Mesendoderm (in vitro differentiated cells): ENCODE measurements around the gene NYNRIN.

Experiments
- DNase-seq: peaks from one replicate; pipeline ENCODE4 v3.0.0; 2013
- H2AK5ac ChIP-seq: 2 replicates; pipeline ENCODE4 v1.6.1; 2013; ENCODE audit warnings: low read length, inconsistent platforms
- H2BK120ac ChIP-seq: 2 replicates; pipeline ENCODE4 v1.6.1; 2013; ENCODE audit warnings: low read depth, mild to moderate bottlenecking, low read length, moderate library complexity, mixed read lengths
- H2BK15ac ChIP-seq: replicated peaks from 2 replicates; pipeline ENCODE4 v1.6.1; 2013; ENCODE audit warnings: low read depth, mild to moderate bottlenecking, moderate library complexity
- H2BK5ac ChIP-seq: 2 replicates; pipeline ENCODE4 v1.6.1; 2013; ENCODE audit warnings: low read length, inconsistent platforms
- H3K18ac ChIP-seq: 2 replicates; pipeline ENCODE4 v1.6.1; 2013; ENCODE audit warnings: mild to moderate bottlenecking, low read length, mixed read lengths
- H3K23ac ChIP-seq: one replicate; pipeline ENCODE4 v1.6.1; 2013; ENCODE audit warnings: low read length
- H3K27ac ChIP-seq: 2 replicates; pipeline ENCODE4 v1.5.1; 2013; ENCODE audit warnings: low read depth, mild to moderate bottlenecking, inconsistent platforms, low read length, moderate library complexity
- H3K27me3 ChIP-seq: 2 replicates; pipeline ENCODE4 v1.6.1; 2013; ENCODE audit warnings: low read length, control low read depth, mild to moderate bottlenecking, inconsistent platforms; ENCODE audit not compliant: insufficient read depth, poor library complexity
- H3K36me3 ChIP-seq: 2 replicates; pipeline ENCODE4 v1.6.1; 2013; ENCODE audit warnings: low read length, inconsistent platforms; ENCODE audit not compliant: control insufficient read depth, insufficient read depth
- H3K4ac ChIP-seq: one replicate; pipeline ENCODE4 v1.6.1; 2013; ENCODE audit warnings: low read depth, mild to moderate bottlenecking, low read length, moderate library complexity
- H3K4me1 ChIP-seq: 2 replicates; pipeline ENCODE4 v1.6.1; 2013; ENCODE audit warnings: low read depth, low read length, inconsistent platforms; ENCODE audit not compliant: control insufficient read depth
- H3K4me2 ChIP-seq: 2 replicates; pipeline ENCODE4 v1.6.1; 2013; ENCODE audit warnings: low read length
- H3K4me3 ChIP-seq: 2 replicates; pipeline ENCODE4 v1.5.1; 2013; ENCODE audit warnings: mild to moderate bottlenecking, low read length
- H3K56ac ChIP-seq: one replicate; pipeline ENCODE4 v1.6.1; 2013; ENCODE audit warnings: low read length
- H3K79me1 ChIP-seq: 2 replicates; pipeline ENCODE4 v1.6.1; 2013; ENCODE audit warnings: low read length, inconsistent platforms
- H3K79me2 ChIP-seq: 2 replicates; pipeline ENCODE4 v1.6.1; 2013; ENCODE audit warnings: mild to moderate bottlenecking, low read length; ENCODE audit not compliant: control insufficient read depth, insufficient read depth
- H3K9ac ChIP-seq: 2 replicates; pipeline ENCODE4 v1.6.1; 2013; ENCODE audit warnings: low read length, inconsistent platforms
- H4K5ac ChIP-seq: one replicate; pipeline ENCODE4 v1.6.1; 2013; ENCODE audit warnings: low read length
- H4K8ac ChIP-seq: one replicate; pipeline ENCODE4 v1.6.1; 2013; ENCODE audit warnings: low read depth, mild to moderate bottlenecking, control low read depth, low read length, moderate library complexity
- WGBS: extraction: QIAGEN DNeasy Blood & Tissue Kit; methylation state at CpG from one replicate; pipeline ENCODE4 v1.1.7; 2013; ENCODE audit warnings: low lambda C conversion rate, missing lambda C conversion rate; ENCODE audit not compliant: insufficient coverage; ENCODE audit errors: extremely low coverage; 5-methylcytosine and 5-hydroxymethylcytosine counted together

Gene NYNRIN

DNA sequence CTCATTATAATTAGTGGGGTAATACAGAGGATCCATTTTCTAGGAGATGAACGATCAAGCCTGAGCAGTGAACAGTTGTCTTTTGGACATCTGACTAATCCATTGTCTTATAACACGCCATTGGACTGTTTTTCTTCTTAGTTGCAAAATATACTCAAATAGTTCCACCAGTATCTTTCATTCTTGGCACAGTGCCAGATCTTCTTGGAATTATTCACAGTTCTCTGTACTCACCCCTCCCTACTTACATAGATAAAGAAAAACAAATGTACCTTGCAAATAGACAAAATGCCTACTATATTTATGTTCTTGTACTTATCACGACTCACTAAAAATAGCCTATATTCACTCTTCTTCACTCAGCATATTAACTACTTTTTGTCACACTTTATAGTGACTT is 26.9 kb downstream of the NYNRIN start:
- DNase-seq: no peak
- Histone ChIP-seq H2BK5ac (no peak overlapping the region), H3K27ac (no peak overlapping the region), H3K4me2 (no peak overlapping the region), H3K36me3 (no peaks in the 10 kb centered on the region), H4K5ac (no peak overlapping the region), H3K4me3 (no peak overlapping the region), H3K27me3 (no peaks in the 10 kb centered on the region), H2BK120ac (no peak overlapping the region), H3K18ac (no peak overlapping the region), H3K4me1 (peaks cover 2% of the 10 kb centered on the region), H3K23ac (no peak overlapping the region), H3K56ac (no peak overlapping the region), H2AK5ac (no peak overlapping the region), H3K4ac (no peak overlapping the region), H3K79me2 (no peaks in the 10 kb centered on the region), H2BK15ac (no peak overlapping the region), H4K8ac (no peak overlapping the region), H3K9ac (no peak overlapping the region), H3K79me1 (no peaks in the 10 kb centered on the region)
- no CpG with 5 or more reads among the region's 3 CpGs for WGBS

DNA sequence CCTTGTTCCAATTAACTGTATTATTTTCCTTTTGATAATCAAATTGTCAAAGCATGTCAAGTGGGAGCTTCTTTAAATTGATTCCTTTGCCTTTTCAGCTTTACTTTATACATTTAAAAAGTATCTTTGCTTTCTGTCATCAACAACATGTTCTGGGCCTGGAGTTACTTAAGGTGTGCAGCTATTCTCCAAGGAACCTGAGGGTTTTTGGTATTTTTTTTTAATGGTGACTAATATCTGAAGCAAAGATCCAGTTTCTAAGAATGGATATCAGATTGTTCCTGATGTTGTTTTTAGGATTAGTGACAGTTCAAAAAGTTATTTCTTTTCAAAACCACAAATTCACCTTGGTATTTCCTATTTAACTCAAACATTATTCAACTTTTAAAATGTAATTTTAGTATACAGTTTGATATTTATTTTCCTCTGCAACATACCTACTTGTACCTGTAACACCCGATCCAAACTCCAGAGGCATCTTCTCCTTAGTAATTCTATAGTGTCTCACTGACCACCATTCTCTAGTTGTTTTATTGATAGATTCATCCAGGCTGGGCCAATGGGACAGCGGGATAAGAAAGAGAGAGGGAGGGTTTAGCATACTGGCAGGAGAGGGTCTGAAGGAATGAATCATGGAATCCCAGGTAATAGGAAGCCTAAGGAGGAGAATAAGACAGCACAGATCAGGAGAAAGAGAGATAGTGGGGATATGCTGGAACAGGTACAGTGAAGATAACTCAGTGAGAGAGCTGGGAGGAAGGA is 27.5 kb downstream of the NYNRIN start:
- no peak overlapping the region for H3K56ac ChIP-seq
- H3K36me3 ChIP-seq: no peaks in the 10 kb centered on the region
- no peak overlapping the region for H3K27ac ChIP-seq
- no peaks in the 10 kb centered on the region for H3K27me3 ChIP-seq
- H3K18ac ChIP-seq: no peak overlapping the region
- H2AK5ac ChIP-seq: no peak overlapping the region
- H4K8ac ChIP-seq: no peak overlapping the region
- H3K9ac ChIP-seq: no peak overlapping the region
- H3K79me1 ChIP-seq: no peaks in the 10 kb centered on the region
- no peak overlapping the region for H2BK120ac ChIP-seq
- no CpG with 5 or more reads among the region's 2 CpGs for WGBS
- no peak overlapping the region for H3K4me2 ChIP-seq
- no peak overlapping the region for H2BK15ac ChIP-seq
- H4K5ac ChIP-seq: no peak overlapping the region
- no peak for DNase-seq
- H3K79me2 ChIP-seq: no peaks in the 10 kb centered on the region
- H3K23ac ChIP-seq: no peak overlapping the region
- H3K4ac ChIP-seq: no peak overlapping the region
- H2BK5ac ChIP-seq: no peak overlapping the region
- peaks cover 2% of the 10 kb centered on the region for H3K4me1 ChIP-seq
- no peak overlapping the region for H3K4me3 ChIP-seq

DNA sequence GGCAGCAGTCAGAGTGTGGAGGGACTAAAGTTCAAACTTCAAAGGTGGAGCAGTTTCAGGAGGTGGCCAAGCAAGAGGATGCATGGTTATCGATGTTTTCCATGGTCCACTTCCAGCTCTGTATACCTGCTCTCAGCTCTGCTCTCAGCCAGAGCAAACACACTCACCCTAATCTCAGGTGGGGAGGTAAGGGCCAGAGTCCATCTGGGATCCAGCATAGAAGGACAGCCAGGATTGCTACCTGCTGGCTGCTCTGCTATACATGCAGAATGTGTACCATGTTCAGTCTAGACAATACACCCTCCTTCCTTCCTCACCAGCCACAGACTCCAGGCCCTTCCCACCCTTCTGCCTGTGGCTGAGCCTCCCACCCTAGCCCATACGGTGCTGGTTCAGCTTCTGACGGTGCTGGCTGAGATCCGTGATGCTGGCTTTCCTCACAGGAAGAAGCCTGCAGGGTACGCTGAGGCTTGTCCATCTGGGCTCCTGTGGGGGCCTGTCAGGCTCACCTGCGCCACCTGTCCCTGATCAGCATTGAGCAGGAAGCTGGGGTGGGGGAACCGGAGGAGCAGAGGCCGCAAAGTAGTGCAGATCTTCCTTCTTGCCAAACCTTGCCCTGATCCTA is 28.2 kb downstream of the NYNRIN start:
- H3K79me2 ChIP-seq: no peaks in the 10 kb centered on the region
- no peak overlapping the region for H3K4me3 ChIP-seq
- no peaks in the 10 kb centered on the region for H3K27me3 ChIP-seq
- H4K5ac ChIP-seq: no peak overlapping the region
- no peak overlapping the region for H2BK5ac ChIP-seq
- WGBS: no CpG with 5 or more reads among the region's 8 CpGs
- no peaks in the 10 kb centered on the region for H3K79me1 ChIP-seq
- H2AK5ac ChIP-seq: no peak overlapping the region
- peak; percentile 39 for DNase-seq
- no peak overlapping the region for H3K23ac ChIP-seq
- peaks cover 2% of the 10 kb centered on the region for H3K4me1 ChIP-seq
- no peak overlapping the region for H4K8ac ChIP-seq
- no peak overlapping the region for H2BK15ac ChIP-seq
- no peak overlapping the region for H3K27ac ChIP-seq
- no peaks in the 10 kb centered on the region for H3K36me3 ChIP-seq
- no peak overlapping the region for H3K56ac ChIP-seq
- no peak overlapping the region for H3K9ac ChIP-seq
- no peak overlapping the region for H3K4ac ChIP-seq
- no peak overlapping the region for H2BK120ac ChIP-seq
- H3K4me2 ChIP-seq: no peak overlapping the region
- no peak overlapping the region for H3K18ac ChIP-seq

DNA sequence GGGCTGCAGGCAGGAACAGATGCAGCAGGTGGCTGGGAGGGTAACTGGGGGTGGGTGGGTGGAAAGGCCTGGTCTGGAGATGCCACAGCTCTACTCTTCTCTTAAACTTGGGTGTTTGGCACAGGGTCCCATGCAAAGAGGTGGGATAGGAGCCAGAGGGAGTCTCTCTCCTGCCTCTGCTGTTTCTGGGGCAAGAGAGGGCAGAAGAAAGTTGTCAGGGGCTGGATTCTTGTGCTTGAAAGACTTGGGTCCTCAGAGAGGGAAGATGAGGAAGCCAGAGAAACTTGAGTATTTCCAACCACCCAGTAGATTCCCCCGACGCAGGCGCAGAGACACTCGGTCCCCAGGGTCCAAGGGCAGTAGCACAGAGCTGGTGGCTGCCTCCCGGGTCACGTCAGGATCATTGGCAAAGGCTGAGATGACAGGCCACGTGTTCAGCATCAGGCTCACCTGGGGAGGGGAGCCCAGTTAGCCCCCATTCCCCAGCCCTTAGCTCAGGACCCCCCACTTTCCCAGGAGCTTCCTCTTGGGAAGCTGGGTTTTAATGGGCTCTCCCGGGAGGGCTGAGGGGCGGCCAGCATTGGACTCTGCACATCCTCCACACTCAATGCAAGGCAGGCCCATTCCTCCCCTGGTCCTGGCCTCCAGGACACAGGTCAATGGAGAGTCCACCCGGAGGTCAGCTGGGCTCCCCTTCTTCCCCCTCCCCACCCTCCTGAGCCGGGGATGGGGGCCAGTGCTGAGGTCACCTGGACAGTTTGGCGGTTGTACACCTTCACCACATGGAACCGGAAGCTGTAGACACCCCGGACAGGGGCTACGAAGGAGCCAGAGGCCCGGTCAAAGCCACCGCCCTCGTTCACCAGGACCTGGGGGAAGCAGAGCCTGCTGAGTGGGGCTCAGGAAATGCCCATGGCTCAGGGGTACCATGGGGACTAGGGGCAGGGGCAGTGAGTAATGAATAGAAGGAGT is 29.0 kb downstream of the NYNRIN start:
- no peak overlapping the region for H2BK120ac ChIP-seq
- H3K23ac ChIP-seq: no peak overlapping the region
- H3K27ac ChIP-seq: no peak overlapping the region
- no peaks in the 10 kb centered on the region for H3K36me3 ChIP-seq
- H2AK5ac ChIP-seq: no peak overlapping the region
- no peak overlapping the region for H3K4me2 ChIP-seq
- no peak overlapping the region for H3K18ac ChIP-seq
- no peak overlapping the region for H3K56ac ChIP-seq
- H3K27me3 ChIP-seq: no peaks in the 10 kb centered on the region
- H3K79me1 ChIP-seq: no peaks in the 10 kb centered on the region
- no peak overlapping the region for H3K4me3 ChIP-seq
- no peak overlapping the region for H3K9ac ChIP-seq
- no peak overlapping the region for H3K4ac ChIP-seq
- no peak overlapping the region for H4K8ac ChIP-seq
- H2BK5ac ChIP-seq: no peak overlapping the region
- no peak overlapping the region for H2BK15ac ChIP-seq
- no peak for DNase-seq
- WGBS: no CpG with 5 or more reads among the region's 18 CpGs
- no peaks in the 10 kb centered on the region for H3K79me2 ChIP-seq
- peaks cover 2% of the 10 kb centered on the region for H3K4me1 ChIP-seq
- H4K5ac ChIP-seq: no peak overlapping the region

DNA sequence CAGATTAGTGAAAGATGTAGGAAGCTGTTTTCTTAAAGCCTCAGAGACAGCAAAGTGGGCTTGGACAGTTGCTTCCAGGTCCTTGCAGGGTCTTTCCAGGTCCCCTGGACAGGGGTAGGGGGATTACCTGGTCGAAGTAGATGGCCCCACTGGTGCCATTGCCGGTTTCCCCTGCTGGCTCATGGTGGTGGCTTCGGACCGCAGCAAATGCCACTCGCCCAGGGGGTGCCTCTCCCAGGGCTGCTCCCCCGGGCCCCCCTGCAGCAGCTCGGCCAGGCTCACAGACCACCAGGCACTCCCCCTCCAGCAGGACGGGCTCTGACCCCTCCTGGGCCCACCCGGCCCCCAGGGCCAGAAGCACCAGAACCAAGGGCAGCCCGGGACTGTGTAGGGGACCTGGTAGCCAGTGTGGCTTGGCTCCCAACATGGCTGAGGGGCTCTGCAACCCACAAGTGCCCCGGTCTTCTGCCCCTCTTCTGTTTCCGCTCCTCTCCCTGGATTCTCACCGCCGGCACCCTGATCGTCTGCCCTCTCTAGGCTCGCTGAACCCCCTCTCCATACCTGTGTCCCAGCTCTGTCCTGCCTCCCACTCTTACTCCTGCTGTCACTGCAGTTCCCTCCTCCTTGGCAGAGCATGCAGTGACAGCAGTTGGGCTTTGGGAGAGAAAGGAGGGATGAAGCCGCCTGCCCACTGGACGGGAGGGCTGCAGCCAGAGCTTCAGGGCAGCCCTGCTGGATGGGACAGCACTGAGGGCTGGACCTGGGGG is 30.0 kb downstream of the NYNRIN start:
- no peak overlapping the region for H2BK120ac ChIP-seq
- no peak overlapping the region for H2BK15ac ChIP-seq
- no peaks in the 10 kb centered on the region for H3K36me3 ChIP-seq
- H4K8ac ChIP-seq: no peak overlapping the region
- H3K27me3 ChIP-seq: no peaks in the 10 kb centered on the region
- H3K4ac ChIP-seq: no peak overlapping the region
- H3K27ac ChIP-seq: no peak overlapping the region
- H3K79me1 ChIP-seq: no peaks in the 10 kb centered on the region
- no peaks in the 10 kb centered on the region for H3K79me2 ChIP-seq
- no peak overlapping the region for H3K4me3 ChIP-seq
- DNase-seq: peak; percentile 26
- no peak overlapping the region for H3K4me2 ChIP-seq
- WGBS: no CpG with 5 or more reads among the region's 18 CpGs
- peak overlapping the region; percentile 96 for H3K56ac ChIP-seq
- peaks cover 2% of the 10 kb centered on the region for H3K4me1 ChIP-seq
- H2AK5ac ChIP-seq: no peak overlapping the region
- no peak overlapping the region for H4K5ac ChIP-seq
- peak overlapping the region; percentile 89 for H3K9ac ChIP-seq
- H3K18ac ChIP-seq: no peak overlapping the region
- no peak overlapping the region for H3K23ac ChIP-seq
- H2BK5ac ChIP-seq: no peak overlapping the region
